Panc1 (cell line): ENCODE results near the gene FANCC.

ENCODE experiments used
- REST ChIP-seq, 2 experiments: IDR thresholded peaks; 2 replicates each; pipeline ENCODE4 v1.6.1; 2011 to 2012; ENCODE audit warnings: low read depth in 2 of 2, control low read depth in 1 of 2, low read length in 1 of 2, mild to moderate bottlenecking in 1 of 2, moderate library complexity in 1 of 2; ENCODE audit not compliant: insufficient read depth in 1 of 2
- SIN3A ChIP-seq: IDR thresholded peaks from 2 replicates; pipeline ENCODE4 v1.6.1; 2012; ENCODE audit warnings: low read depth, mild to moderate bottlenecking, low read length, moderate library complexity, borderline replicate concordance; ENCODE audit not compliant: insufficient read depth
- TCF7L2 ChIP-seq: IDR thresholded peaks from 2 replicates; pipeline ENCODE4 v1.6.1; 2011; ENCODE audit warnings: mild to moderate bottlenecking, low read depth, low read length, inconsistent platforms
- TF ChIP-seq, protein P1 (sequence below): fragments of 450-650 bp; IDR thresholded peaks from 2 replicates; pipeline ENCODE4 v1.5.1; 2017; ENCODE audit warnings: mild to moderate bottlenecking

- TF ChIP-seq, protein P1, sequence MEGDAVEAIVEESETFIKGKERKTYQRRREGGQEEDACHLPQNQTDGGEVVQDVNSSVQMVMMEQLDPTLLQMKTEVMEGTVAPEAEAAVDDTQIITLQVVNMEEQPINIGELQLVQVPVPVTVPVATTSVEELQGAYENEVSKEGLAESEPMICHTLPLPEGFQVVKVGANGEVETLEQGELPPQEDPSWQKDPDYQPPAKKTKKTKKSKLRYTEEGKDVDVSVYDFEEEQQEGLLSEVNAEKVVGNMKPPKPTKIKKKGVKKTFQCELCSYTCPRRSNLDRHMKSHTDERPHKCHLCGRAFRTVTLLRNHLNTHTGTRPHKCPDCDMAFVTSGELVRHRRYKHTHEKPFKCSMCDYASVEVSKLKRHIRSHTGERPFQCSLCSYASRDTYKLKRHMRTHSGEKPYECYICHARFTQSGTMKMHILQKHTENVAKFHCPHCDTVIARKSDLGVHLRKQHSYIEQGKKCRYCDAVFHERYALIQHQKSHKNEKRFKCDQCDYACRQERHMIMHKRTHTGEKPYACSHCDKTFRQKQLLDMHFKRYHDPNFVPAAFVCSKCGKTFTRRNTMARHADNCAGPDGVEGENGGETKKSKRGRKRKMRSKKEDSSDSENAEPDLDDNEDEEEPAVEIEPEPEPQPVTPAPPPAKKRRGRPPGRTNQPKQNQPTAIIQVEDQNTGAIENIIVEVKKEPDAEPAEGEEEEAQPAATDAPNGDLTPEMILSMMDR: no peak
- TF ChIP-seq TCF7L2: no peak
- no peak for TF ChIP-seq SIN3A
- no peak for TF ChIP-seq REST (IDR thresholded peaks at IDR 0.05; ENCODE audit: insufficient read depth in 1 of 2, low read depth in 2 of 2, low read length in 1 of 2)
These were observed 210.3 kb downstream of the FANCC start for GRCh38 chr9:95107001-95107749.
